ENCODE results near the gene HUNK. TPM values are rescaled to one million over a fixed set of nuclear protein-coding genes. Genes with fewer than 3 reads are reported as not detected.

Gene HUNK
- polyA plus RNA-seq, 1 donor: 9.1 TPM

DNA sequence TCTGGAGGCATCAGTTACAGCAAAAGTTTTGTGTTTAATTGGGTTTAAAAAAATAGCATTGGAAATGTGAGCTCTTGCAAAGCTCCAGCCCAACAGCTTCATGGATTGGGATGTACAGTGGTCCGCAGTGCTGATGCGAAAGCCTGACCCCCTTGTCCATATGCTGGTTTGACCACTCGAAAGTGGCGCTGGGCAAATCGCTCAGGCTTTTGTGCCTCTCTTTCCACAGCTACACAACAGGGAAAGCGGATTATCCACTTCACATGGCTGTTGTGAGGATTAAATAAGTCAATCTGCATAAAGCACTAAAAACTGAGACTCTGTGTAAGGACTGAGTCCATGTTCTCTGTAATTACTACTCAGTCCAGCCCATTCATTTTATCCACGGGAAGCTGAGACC is 57.2 kb downstream of the HUNK start:
- H3K27me3 ChIP-seq (ENCODE audit: control insufficient read depth, insufficient read depth, low read length): no peaks in the 10 kb centered on the region
- no CpG with 5 or more reads among the region's 7 CpGs for WGBS (ENCODE audit: insufficient coverage, low lambda C conversion rate)
- H3K4me3 ChIP-seq (ENCODE audit: low read length): no peak overlapping the region
- DNase-seq: no peak
- no peak overlapping the region for H3K27ac ChIP-seq (ENCODE audit: low read length)
- H3K4me1 ChIP-seq (ENCODE audit: control insufficient read depth, insufficient read depth, low read length): no peaks in the 10 kb centered on the region
- peaks cover 12% of the 10 kb centered on the region for H3K36me3 ChIP-seq (ENCODE audit: control insufficient read depth, insufficient read depth, low read length)
- peaks cover 3% of the 10 kb centered on the region for H3K9me3 ChIP-seq (ENCODE audit: control insufficient read depth, low read depth, low read length)

GRCh38 chr21:31931644-31932469 is 59.0 kb downstream of the HUNK start:
- no peak overlapping the region for H3K4me3 ChIP-seq (ENCODE audit: low read length)
- H3K27me3 ChIP-seq (ENCODE audit: control insufficient read depth, insufficient read depth, low read length): no peaks in the 10 kb centered on the region
- peaks cover 6% of the 10 kb centered on the region for H3K36me3 ChIP-seq (ENCODE audit: control insufficient read depth, insufficient read depth, low read length)
- H3K27ac ChIP-seq (ENCODE audit: low read length): no peak overlapping the region
- no peaks in the 10 kb centered on the region for H3K4me1 ChIP-seq (ENCODE audit: control insufficient read depth, insufficient read depth, low read length)
- 40% methylated on average over 1 of the region's 23 CpGs for WGBS (ENCODE audit: insufficient coverage, low lambda C conversion rate)
- H3K9me3 ChIP-seq (ENCODE audit: control insufficient read depth, low read depth, low read length): no peaks in the 10 kb centered on the region
- no peak for DNase-seq

- Histone ChIP-seq H3K36me3 (ENCODE audit: control insufficient read depth, insufficient read depth, low read length) (peaks cover 6% of the 10 kb centered on the region), H3K27ac (ENCODE audit: low read length) (no peak overlapping the region), H3K9me3 (ENCODE audit: control insufficient read depth, low read depth, low read length) (no peaks in the 10 kb centered on the region), H3K4me3 (ENCODE audit: low read length) (no peak overlapping the region), H3K27me3 (ENCODE audit: control insufficient read depth, insufficient read depth, low read length) (no peaks in the 10 kb centered on the region), H3K4me1 (ENCODE audit: control insufficient read depth, insufficient read depth, low read length) (no peaks in the 10 kb centered on the region)
- DNase-seq: no peak
- no CpG with 5 or more reads among the region's 1 CpG for WGBS (ENCODE audit: insufficient coverage, low lambda C conversion rate)
These were observed 59.6 kb downstream of the HUNK start for GRCh38 chr21:31932470-31932764.

GRCh38 chr21:31937303-31937702 is 64.5 kb downstream of the HUNK start:
- no peak for DNase-seq
- WGBS (ENCODE audit: insufficient coverage, low lambda C conversion rate): no CpG with 5 or more reads among the region's 2 CpGs
- H3K27ac ChIP-seq (ENCODE audit: low read length): no peak overlapping the region
- no peaks in the 10 kb centered on the region for H3K4me1 ChIP-seq (ENCODE audit: control insufficient read depth, insufficient read depth, low read length)
- H3K36me3 ChIP-seq (ENCODE audit: control insufficient read depth, insufficient read depth, low read length): peaks cover 2% of the 10 kb centered on the region
- no peak overlapping the region for H3K4me3 ChIP-seq (ENCODE audit: low read length)
- no peaks in the 10 kb centered on the region for H3K9me3 ChIP-seq (ENCODE audit: control insufficient read depth, low read depth, low read length)
- H3K27me3 ChIP-seq (ENCODE audit: control insufficient read depth, insufficient read depth, low read length): no peaks in the 10 kb centered on the region

DNA sequence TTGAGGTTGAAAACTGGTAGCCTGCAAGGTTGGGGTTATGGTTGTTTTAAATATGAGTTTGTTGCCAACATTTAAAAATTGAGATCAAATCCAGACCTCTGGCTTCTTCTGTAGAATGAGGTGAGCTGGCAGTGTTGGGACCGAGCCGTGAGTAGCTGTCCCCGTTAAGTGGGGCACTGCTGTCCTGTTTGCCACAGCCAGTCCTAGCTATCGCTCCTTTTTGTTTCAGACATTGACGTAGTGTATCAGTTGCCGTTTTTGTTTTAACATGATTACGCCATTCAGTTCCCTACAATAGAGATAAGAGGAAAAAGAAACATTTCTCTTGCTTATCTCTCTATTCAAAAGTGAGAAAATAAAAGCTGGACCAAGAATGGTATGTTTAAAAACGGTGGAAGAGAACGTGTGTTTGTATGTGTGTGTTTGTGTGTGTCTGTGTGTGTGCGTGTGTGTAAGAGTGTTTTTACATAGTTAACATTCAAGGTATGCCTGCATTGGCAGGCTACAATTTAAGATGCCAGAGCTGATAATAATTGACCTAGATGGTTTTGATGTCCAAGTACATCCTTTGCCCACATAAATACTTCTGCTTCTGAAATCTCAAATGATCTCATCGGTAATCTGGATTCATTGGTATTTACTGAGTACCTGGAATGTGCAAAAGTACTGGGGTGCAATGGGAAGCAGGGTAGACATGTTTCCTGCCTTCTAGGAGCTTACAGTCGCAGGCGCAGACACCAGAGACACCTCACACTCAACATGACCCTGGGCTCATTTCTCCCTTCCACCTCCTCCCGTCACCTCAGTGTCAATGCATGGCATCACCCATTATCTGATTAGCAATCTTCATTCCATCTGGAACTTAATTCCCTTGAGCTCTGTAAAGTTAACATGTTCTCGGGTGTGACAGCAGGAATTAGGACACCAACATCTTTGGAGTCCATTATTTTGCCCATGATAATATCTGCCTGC is 65.8 kb downstream of the HUNK start:
- no peak overlapping the region for H3K4me3 ChIP-seq (ENCODE audit: low read length)
- no peaks in the 10 kb centered on the region for H3K4me1 ChIP-seq (ENCODE audit: control insufficient read depth, insufficient read depth, low read length)
- H3K9me3 ChIP-seq (ENCODE audit: control insufficient read depth, low read depth, low read length): no peaks in the 10 kb centered on the region
- H3K36me3 ChIP-seq (ENCODE audit: control insufficient read depth, insufficient read depth, low read length): peaks cover 2% of the 10 kb centered on the region
- H3K27me3 ChIP-seq (ENCODE audit: control insufficient read depth, insufficient read depth, low read length): no peaks in the 10 kb centered on the region
- DNase-seq: peak in 1 of 2 donors; percentile 23
- no peak overlapping the region for H3K27ac ChIP-seq (ENCODE audit: low read length)
- WGBS (ENCODE audit: insufficient coverage, low lambda C conversion rate): no CpG with 5 or more reads among the region's 15 CpGs

DNA sequence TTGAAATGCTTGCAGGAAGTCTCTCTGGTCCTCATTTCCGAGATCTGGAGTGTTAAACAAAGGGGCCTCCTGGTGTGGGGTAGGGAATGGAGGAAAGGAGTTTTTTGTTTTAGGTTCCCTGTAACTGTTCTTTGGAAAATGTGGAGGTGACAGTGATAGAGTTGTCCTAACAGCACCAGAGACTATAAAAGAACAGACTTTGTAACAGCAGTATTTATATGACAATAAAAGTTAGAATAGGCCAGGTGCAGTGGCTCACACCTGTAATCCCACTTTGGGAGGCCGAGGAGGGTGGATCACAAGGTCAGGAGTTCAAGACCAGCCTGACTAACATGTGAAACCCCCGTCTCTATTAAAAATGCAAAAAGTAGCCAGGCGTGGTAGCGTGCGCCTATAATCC is 68.9 kb downstream of the HUNK start:
- WGBS (ENCODE audit: insufficient coverage, low lambda C conversion rate): no CpG with 5 or more reads among the region's 6 CpGs
- Histone ChIP-seq H3K27ac (ENCODE audit: low read length) (no peak overlapping the region), H3K9me3 (ENCODE audit: control insufficient read depth, low read depth, low read length) (no peaks in the 10 kb centered on the region), H3K36me3 (ENCODE audit: control insufficient read depth, insufficient read depth, low read length) (peaks cover 7% of the 10 kb centered on the region), H3K4me3 (ENCODE audit: low read length) (no peak overlapping the region), H3K27me3 (ENCODE audit: control insufficient read depth, insufficient read depth, low read length) (no peaks in the 10 kb centered on the region), H3K4me1 (ENCODE audit: control insufficient read depth, insufficient read depth, low read length) (no peaks in the 10 kb centered on the region)
- no peak for DNase-seq

DNA sequence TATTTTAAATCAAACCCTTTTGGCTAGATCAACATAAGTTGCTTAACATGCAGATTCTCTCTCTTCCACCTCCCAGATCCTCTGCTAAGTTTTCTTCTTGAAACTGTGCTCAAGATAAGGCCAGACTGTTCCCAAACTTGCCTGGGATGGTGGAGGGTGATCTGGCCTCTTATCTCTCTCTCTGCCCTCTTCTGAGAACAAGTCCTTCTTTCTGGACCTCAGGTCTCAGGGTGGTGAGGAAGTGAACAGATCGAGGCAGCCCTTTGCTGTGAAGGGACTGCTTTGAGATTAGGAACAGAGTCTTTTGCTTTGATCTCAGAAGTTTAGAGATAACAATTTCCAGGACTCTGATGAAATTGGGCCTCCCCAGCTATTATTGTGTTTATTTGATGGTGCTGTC is 70.7 kb downstream of the HUNK start:
- WGBS (ENCODE audit: insufficient coverage, low lambda C conversion rate): no CpG with 5 or more reads among the region's 1 CpG
- no peak overlapping the region for H3K27ac ChIP-seq (ENCODE audit: low read length)

GRCh38 chr21:31945141-31945540 is 72.3 kb downstream of the HUNK start:
- no CpG with 5 or more reads among the region's 5 CpGs for WGBS (ENCODE audit: insufficient coverage, low lambda C conversion rate)
- no peak for DNase-seq
- no peaks in the 10 kb centered on the region for H3K27me3 ChIP-seq (ENCODE audit: control insufficient read depth, insufficient read depth, low read length)
- H3K36me3 ChIP-seq (ENCODE audit: control insufficient read depth, insufficient read depth, low read length): peaks cover 39% of the 10 kb centered on the region
- H3K27ac ChIP-seq (ENCODE audit: low read length): no peak overlapping the region
- no peaks in the 10 kb centered on the region for H3K9me3 ChIP-seq (ENCODE audit: control insufficient read depth, low read depth, low read length)
- H3K4me1 ChIP-seq (ENCODE audit: control insufficient read depth, insufficient read depth, low read length): no peaks in the 10 kb centered on the region
- H3K4me3 ChIP-seq (ENCODE audit: low read length): no peak overlapping the region

More for the DNA sequence above, 70.7 kb downstream of the HUNK start:
- no peaks in the 10 kb centered on the region for H3K27me3 ChIP-seq (ENCODE audit: control insufficient read depth, insufficient read depth, low read length)
- peaks cover 25% of the 10 kb centered on the region for H3K36me3 ChIP-seq (ENCODE audit: control insufficient read depth, insufficient read depth, low read length)
- no peaks in the 10 kb centered on the region for H3K9me3 ChIP-seq (ENCODE audit: control insufficient read depth, low read depth, low read length)
- DNase-seq: no peak
- no peak overlapping the region for H3K4me3 ChIP-seq (ENCODE audit: low read length)
- no peaks in the 10 kb centered on the region for H3K4me1 ChIP-seq (ENCODE audit: control insufficient read depth, insufficient read depth, low read length)

- Histone ChIP-seq H3K9me3 (ENCODE audit: control insufficient read depth, low read depth, low read length) (no peaks in the 10 kb centered on the region), H3K27me3 (ENCODE audit: control insufficient read depth, insufficient read depth, low read length) (no peaks in the 10 kb centered on the region), H3K4me3 (ENCODE audit: low read length) (no peak overlapping the region), H3K36me3 (ENCODE audit: control insufficient read depth, insufficient read depth, low read length) (peaks cover 43% of the 10 kb centered on the region), H3K27ac (ENCODE audit: low read length) (no peak overlapping the region), H3K4me1 (ENCODE audit: control insufficient read depth, insufficient read depth, low read length) (no peaks in the 10 kb centered on the region)
- peak in 1 of 2 donors; percentile 26 for DNase-seq
- 20% methylated on average over 1 of the region's 4 CpGs for WGBS (ENCODE audit: insufficient coverage, low lambda C conversion rate)
These were observed 72.7 kb downstream of the HUNK start for GRCh38 chr21:31945546-31945945.

GRCh38 chr21:31946231-31946630 is 73.4 kb downstream of the HUNK start:
- H3K4me3 ChIP-seq (ENCODE audit: low read length): no peak overlapping the region
- no peaks in the 10 kb centered on the region for H3K9me3 ChIP-seq (ENCODE audit: control insufficient read depth, low read depth, low read length)
- no CpG with 5 or more reads among the region's 7 CpGs for WGBS (ENCODE audit: insufficient coverage, low lambda C conversion rate)
- H3K36me3 ChIP-seq (ENCODE audit: control insufficient read depth, insufficient read depth, low read length): peaks cover 47% of the 10 kb centered on the region
- no peak for DNase-seq
- H3K4me1 ChIP-seq (ENCODE audit: control insufficient read depth, insufficient read depth, low read length): no peaks in the 10 kb centered on the region
- no peaks in the 10 kb centered on the region for H3K27me3 ChIP-seq (ENCODE audit: control insufficient read depth, insufficient read depth, low read length)
- no peak overlapping the region for H3K27ac ChIP-seq (ENCODE audit: low read length)

Data from large intestine (tissue), 3 donors.